Activated gamma-delta T cell treated with anti-CD3 and anti-CD28 coated beads, Interleukin-2, amount 50 U/mL, for 16 hours (primary cell): ENCODE measurements around the gene DSCAML1.

ENCODE experiments used
- DNase-seq: peaks from one replicate; pipeline ENCODE4 v3.0.0-alpha.2; 2020; ENCODE audit warnings: low read depth

Gene DSCAML1

DNA sequence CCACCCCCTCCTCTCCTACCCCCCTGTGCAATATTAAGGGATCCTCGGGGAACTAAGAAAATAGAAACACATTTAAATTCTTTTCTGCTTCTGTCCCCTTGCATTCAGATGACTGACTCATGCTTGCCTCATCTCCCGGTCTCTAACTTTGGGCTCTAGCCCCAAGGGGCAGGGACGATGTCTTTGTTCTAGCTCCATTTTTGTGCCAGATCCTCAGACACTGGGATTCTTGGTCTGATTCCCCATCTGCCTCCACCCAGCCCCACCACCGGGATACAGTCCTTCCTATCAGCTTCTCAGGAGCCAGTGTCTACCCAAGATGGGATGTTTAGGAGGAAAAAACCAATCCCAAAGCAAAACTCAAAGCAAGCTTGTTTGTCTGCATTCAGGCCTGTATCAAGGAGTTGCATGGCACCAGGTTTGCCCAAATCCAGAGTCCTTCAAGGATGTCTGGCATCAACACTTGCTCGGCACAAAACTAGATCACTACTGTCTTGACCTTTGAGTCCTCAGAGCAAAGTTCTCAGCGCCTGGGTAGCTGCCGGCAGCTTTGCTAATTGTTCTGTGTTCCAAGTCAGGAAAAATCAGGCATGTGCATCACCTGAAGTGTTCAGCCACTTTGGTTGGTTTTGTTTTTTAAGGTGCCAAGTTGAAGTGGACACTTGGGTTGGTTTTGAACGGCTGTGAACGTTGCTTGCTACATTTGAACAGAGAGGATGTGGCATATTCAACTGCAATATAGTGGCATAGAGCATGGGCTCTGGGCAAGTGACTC lies 212.8 kb downstream of the DSCAML1 start:
- DNase-seq: no peak

DNA sequence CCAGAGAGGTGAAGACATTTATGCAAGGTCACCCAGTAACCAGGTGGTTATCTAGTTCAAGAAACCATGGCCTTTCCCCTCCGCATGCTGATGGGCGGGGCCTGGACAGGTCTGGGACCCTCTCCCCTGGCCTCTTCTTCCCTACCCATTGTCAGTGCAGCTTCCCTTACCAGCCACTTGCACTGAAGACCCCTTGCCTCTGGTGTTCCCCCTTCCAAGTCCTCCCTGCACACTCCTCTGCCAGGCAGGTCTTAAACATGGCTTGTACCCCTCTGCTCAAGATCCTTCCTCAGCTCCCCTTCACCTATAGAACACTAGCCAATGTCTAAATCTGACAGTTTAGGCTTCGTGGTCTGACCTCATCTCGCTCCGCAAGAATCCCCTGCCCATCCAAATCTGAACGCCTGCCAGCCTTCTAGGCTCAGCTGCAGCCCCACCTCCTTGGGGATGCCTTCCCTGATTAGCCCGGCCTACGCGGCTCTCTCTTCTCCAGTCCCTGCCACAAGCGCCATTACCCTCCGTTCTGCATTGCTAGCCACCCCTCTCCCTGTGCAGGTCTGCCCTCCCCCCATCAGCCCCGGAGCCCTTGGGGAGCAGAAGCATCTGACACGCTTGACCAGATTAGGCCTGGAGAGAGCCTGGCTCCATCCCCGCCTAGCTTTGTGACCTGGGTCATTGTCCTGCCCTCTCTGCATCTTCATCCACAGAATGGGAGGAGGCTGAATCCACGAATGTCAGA lies 213.8 kb downstream of the DSCAML1 start:
- DNase-seq: no peak

- no peak for DNase-seq
Measured at GRCh38 chr11:117582433-117582832, 214.6 kb downstream of the DSCAML1 start.

GRCh38 chr11:117580866-117581265 lies 216.2 kb downstream of the DSCAML1 start:
- no peak for DNase-seq

DNA sequence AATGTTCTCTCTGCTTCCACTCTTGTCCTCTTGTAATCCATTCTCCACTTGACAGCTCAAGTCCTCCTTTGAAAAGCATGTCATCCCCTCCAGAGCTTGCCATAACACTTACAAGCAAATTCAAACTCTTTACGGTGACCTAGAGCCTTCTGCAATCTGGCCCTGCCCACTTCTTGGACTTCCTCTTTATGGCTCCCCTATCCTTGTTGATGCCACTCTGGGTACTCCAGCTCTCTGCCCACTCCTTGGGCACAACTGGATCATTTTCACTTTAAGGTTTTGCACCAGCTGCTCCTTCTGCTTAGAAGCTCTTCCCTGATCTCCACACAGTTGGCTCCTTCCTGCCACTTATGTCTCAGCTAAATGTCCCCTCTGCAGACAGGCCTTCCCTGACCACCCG lies 217.9 kb downstream of the DSCAML1 start:
- DNase-seq: no peak

DNA sequence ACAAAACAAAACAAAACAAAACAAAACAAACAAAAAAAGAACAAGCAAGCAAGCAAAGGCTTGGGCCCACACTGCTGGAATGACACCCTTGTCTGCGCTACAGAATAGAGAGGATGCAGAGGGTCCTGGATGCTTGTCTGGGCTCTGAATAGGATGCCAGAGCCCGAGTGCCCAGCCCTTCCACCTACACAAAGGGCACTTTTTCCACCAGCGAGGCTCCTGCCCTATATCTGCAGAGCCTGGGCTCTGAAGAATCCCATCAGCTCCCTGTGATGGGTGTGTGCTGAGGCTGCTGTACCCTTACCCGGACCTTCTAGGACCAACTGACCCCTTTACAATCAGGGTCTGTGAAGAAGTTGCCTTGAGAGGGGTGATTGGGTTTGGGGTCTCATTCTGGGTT lies 221.2 kb downstream of the DSCAML1 start:
- DNase-seq: no peak

- DNase-seq: no peak
Measured at GRCh38 chr11:117574551-117574950, 222.5 kb downstream of the DSCAML1 start.

DNA sequence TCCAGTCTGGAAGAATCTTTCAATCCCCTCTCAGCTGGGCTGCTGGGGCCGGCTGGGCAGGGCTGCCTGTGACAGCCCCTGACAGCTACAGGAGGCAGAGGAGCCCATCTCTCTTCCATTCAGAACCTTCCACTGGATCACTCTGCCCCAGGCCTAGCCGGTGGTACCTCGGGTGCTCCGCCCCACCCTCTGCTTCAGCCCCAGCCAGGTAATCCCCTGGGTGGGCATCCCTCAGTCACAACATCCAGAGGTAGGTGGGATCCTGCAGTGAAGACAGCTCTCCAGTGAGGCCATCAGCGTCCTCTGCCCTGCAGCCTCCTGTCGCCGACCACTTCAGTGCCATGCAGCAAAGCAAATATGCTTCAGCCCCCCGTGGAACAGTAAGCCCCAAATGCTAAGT lies 223.7 kb downstream of the DSCAML1 start:
- no peak for DNase-seq

- no peak for DNase-seq
Measured at GRCh38 chr11:117572671-117573070, 224.3 kb downstream of the DSCAML1 start.

GRCh38 chr11:117572129-117572528 lies 224.9 kb downstream of the DSCAML1 start:
- DNase-seq: no peak

- no peak for DNase-seq
Measured at GRCh38 chr11:117570701-117571100, 226.3 kb downstream of the DSCAML1 start.

DNA sequence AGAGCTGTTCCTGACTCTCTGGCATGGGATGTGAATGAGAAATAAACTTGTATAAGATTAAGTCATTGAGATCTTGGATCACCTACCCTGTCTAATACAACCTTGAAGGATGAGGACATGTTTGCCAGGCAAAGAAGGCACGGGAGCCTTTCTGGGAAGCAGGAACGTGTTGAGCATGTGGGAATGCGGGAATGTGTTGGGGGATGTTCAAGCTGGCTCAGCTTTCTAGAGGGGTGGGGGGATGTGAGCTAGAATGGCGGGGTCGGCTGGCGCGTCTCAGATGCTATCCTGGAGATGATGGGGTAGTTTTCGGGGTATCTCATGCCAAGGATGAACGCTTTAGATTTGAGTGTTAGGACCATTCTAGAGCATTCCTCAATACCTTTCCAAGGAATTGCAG lies 227.1 kb downstream of the DSCAML1 start:
- DNase-seq: no peak

DNA sequence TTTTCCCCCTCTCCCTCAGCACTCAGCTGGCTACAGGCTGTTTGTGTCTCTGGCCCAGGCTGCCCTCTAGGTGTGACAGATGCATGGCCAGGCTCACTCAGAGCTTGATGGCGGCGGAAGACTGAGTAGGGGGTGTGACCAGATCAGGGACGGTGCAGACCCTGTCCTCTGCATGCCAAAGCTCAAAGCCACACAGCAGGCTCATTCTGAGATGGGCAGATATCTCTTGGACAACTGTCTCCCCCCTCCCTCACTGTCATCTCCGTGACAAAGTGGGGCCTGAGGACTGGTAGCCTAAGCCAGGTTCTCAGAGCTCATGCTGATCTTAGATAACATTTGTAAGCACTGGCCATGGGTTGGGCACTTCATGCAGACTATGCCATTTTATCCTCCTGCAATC lies 231.3 kb downstream of the DSCAML1 start:
- DNase-seq: no peak

DNA sequence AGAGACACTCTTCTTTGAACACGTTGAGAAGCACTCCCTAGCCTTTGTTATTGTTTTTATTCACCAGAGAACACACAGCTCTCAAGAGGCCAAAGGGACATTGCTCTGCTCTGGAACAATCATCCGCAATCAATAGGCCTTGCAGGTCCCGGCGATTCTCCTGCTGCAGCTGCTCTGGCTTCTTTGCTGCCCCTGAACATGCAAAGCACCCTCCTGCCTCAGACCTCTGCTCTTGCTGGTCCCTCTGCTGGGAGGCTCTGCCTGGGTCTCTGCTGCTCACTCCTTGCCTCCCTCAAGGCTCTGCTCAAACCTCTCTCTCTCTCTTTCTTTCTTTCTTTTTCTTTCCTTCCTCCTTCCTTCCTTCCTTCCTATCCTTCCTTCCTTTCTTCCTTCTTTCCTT lies 232.7 kb downstream of the DSCAML1 start:
- no peak for DNase-seq

- no peak for DNase-seq
Measured at GRCh38 chr11:117563556-117563955, 233.5 kb downstream of the DSCAML1 start.

DNA sequence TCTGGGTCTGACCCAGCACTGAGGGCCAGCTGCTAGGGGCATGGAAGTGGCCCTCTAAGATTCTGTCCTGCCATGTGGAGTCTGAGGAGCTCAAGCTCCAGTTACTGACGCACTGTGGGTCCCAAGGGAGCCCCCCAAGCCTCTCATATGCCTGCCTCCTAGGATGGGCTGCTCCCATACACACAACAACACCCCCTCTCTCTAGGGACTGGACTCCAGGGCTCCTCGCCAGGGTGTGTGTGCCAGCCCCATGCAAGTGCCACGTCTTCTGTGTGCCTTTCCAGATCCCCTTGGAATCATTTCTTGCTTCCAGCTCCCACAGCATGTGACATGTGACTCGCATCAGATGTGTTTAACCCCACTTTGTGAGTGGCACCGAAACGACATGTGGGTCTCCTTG lies 234.9 kb downstream of the DSCAML1 start:
- DNase-seq: no peak

DNA sequence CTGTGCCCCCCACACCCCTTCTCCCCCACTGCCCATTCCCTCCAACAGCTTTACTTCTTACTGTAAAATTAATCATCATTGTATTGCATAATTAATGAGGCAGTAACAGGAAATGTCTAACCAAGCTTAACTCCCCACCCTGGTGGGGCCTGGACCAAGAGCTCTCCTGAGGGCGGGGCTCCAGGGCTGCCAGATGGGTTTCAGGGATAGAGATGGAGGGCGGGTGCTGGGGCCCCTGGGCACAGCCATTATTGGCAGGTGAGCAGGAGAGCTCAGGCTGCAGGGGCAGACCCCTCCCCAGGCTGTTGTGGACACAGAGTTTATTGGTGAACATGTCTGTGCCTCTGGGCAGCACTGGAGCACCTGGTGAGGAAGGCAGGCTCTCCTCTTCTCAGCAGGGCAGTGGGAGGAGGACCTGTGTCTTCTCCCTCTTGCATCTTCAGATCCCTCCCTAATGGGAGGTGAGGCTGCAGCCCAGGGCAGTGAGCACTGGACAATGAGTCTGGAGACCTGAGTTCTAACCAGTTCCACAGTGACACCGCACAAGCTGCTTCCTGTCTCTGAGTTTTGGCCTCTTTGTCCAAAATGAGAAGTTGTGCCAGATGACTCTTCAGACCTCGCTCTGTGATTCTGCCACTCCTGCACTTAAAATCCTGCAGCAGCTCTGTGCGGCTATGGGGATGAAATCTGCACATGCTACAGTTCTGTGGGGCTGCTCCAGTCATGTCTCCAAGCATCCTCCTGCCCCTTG lies 236.1 kb downstream of the DSCAML1 start:
- DNase-seq: no peak

DNA sequence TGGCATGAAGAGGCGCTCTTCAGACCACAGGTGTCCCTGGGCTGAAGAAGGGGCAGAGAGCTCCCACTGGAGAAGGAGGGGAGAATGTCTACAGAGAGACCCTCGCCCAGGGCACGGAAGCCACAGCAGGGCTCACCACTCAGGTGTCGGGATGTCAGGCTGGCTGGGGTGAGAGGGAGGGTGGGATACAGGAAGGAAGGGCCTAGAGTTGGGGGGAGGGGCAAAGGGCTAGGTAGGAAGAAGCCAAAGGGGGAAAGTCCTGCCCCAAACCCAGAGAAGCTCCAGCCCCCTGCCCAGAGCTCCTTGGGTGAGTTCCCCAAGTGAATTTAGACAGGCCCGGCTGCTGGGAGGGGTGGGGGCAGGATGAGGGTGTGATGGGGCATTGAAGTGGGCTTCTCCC lies 237.3 kb downstream of the DSCAML1 start:
- no peak for DNase-seq

DNA sequence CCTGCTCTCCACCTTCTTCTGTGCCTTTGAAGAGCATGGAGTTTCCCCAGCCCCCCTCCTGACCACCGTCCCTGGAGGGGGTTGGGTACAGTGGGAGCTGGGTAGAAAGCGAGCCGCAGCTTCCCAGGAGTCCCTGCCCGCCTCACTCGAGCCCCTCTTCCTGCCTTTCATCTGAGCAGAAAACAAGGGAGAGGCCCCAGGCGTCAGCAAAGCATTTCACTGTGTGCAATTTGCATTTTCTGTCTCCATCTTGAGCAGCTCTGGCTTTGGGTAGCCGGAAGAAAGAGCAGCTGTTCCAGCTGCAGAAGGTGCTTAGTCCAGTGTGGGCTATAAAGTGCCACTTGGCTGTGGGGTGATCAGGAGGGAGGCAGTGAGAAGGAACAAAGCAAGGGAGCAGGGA lies 239.7 kb downstream of the DSCAML1 start:
- DNase-seq: no peak

- DNase-seq: no peak
Measured at GRCh38 chr11:117554601-117555333, 242.2 kb downstream of the DSCAML1 start.

DNA sequence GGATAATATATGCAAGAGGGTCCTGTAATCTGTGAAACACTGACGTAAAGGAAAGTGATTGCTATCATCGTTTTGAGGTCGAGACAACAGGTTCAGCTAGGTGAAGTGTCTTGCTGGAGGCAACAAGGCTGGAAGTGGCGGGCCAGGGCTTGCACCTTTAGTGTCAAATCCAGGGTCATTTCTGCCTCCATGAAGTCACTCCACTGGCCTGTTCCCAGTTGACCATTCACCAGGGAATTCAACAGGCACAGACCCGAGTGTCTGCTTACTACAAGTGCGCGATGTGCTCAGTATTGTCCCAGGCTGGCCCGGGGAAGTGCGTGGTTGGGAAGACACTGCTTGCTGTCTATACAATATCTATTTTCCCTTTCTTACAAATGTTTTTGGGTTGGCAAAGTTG lies 244.4 kb downstream of the DSCAML1 start:
- DNase-seq: no peak

GRCh38 chr11:117551761-117552343 lies 245.2 kb downstream of the DSCAML1 start:
- DNase-seq: no peak
